OCI-LY7 (cell line): Measurements from ENCODE around the gene THRSP. TPM values are rescaled to one million over a fixed set of nuclear protein-coding genes. Genes with fewer than 3 reads are reported as not detected.

ENCODE experiments used
- BruUV-seq: library from RNA; stranded (reverse); fragments of 400-500 nt; replicated peaks from 2 replicates; lab custom pipeline; 2021; lab: Mats Ljungman, UMichigan
- CTCF ChIA-PET: fragments of 300-600 bp; sonication (Branson Sonifier 250); formaldehyde crosslinking; loops from one replicate; lab custom pipeline; 2022; ENCODE audit warnings: antibody characterized with exemption; ENCODE audit not compliant: unreplicated experiment; lab: Charles Lee
- POLR2A ChIA-PET: fragments of 300-600 bp; sonication (Branson Sonifier 250); formaldehyde crosslinking; loops from one replicate; lab custom pipeline; 2022; ENCODE audit warnings: antibody characterized with exemption; lab: Charles Lee
- DNase-seq: peaks from one replicate; pipeline ENCODE4 v3.0.0-alpha.2; 2015; ENCODE audit warnings: low spot score
- H2AFZ ChIP-seq: fragments of 200-600 bp; sonication (generic), shearing (Covaris generic); 2 replicates; pipeline ENCODE4 v1.6.1; 2014; ENCODE audit warnings: mild to moderate bottlenecking, antibody characterized with exemption, low read length, moderate library complexity
- H3K27ac ChIP-seq: fragments of 200-600 bp; sonication (generic); 2 replicates; pipeline ENCODE4 v1.5.1; 2014; ENCODE audit warnings: mixed run types, low read depth, mild to moderate bottlenecking, moderate library complexity, low read length, inconsistent platforms; ENCODE audit not compliant: poor library complexity, severe bottlenecking
- H3K36me3 ChIP-seq: fragments of 200-600 bp; sonication (generic); 2 replicates; pipeline ENCODE4 v1.6.1; 2014; ENCODE audit warnings: mild to moderate bottlenecking, antibody characterized with exemption, low read length, moderate library complexity, mixed read lengths; ENCODE audit not compliant: insufficient read depth
- H3K4me1 ChIP-seq: fragments of 200-600 bp; sonication (generic); 2 replicates; pipeline ENCODE4 v1.5.1; 2014; ENCODE audit warnings: mild to moderate bottlenecking, low read length; ENCODE audit not compliant: insufficient read depth, poor library complexity, severe bottlenecking
- H3K4me2 ChIP-seq: fragments of 200-600 bp; sonication (generic); 2 replicates; pipeline ENCODE4 v1.6.1; 2014; ENCODE audit warnings: mild to moderate bottlenecking, low read length
- H3K4me3 ChIP-seq: fragments of 200-600 bp; sonication (generic); 2 replicates; pipeline ENCODE4 v1.5.1; 2014; ENCODE audit warnings: mild to moderate bottlenecking, low read depth, low read length; ENCODE audit not compliant: poor library complexity, severe bottlenecking
- H3K79me2 ChIP-seq: fragments of 200-600 bp; sonication (generic); 2 replicates; pipeline ENCODE4 v1.6.1; 2016; ENCODE audit warnings: low read depth, mild to moderate bottlenecking, low read length, moderate library complexity, mixed read lengths; ENCODE audit not compliant: insufficient read depth
- H3K9me2 ChIP-seq: fragments of 200-600 bp; sonication (generic); 2 replicates; pipeline ENCODE4 v1.6.1; 2016; ENCODE audit warnings: mild to moderate bottlenecking, low read length, mixed read lengths; ENCODE audit not compliant: insufficient read depth
- H3K9me3 ChIP-seq: fragments of 200-600 bp; sonication (generic); 2 replicates; pipeline ENCODE4 v1.6.1; 2014; ENCODE audit warnings: mild to moderate bottlenecking, mixed run types, low read length, mixed read lengths
- H4K20me1 ChIP-seq: fragments of 200-600 bp; sonication (generic); 2 replicates; pipeline ENCODE4 v1.6.1; 2014; ENCODE audit warnings: mild to moderate bottlenecking, antibody characterized with exemption, low read length, moderate library complexity, mixed read lengths; ENCODE audit not compliant: insufficient read depth
- CTCF ChIP-seq: fragments of 200-600 bp; sonication (generic); conservative IDR thresholded peaks from 2 replicates; pipeline ENCODE4 v1.5.1; 2014; ENCODE audit warnings: mild to moderate bottlenecking, antibody characterized with exemption, low read length, moderate library complexity, mixed read lengths
- EZH2phosphoT487 ChIP-seq: fragments of 200-600 bp; sonication (generic); IDR thresholded peaks from 2 replicates; pipeline ENCODE4 v1.6.1; 2018; ENCODE audit warnings: low read depth, borderline replicate concordance, mild to moderate bottlenecking, mixed run types, antibody characterized with exemption, low read length, moderate library complexity, mixed read lengths
- intact Hi-C: fragments of 100-400 bp; cut with micrococcal nuclease; formaldehyde crosslinking; loops from one replicate; pipeline ENCODE4 v1.10.0; 2022; ENCODE audit not compliant: unreplicated experiment
- total RNA-seq, 2 experiments: library from RNA; depleted of rRNA in 1 of 2; stranded (reverse); fragments of >200 nt in 1 of 2; shearing (Covaris generic) in 1 of 2; gene quantifications; 2 replicates each; pipeline ENCODE4 v1.2.3, GENCODE V29; 2014 to 2022

The THRSP gene
- total RNA-seq, 2 experiments from 2014 or later, result not detected

- ChIA-PET CTCF (no interaction called here), POLR2A (interaction anchor here (0.7 to 0.9 kb wide), 4 partner anchors 9 to 104 kb away, joined by 3 to 7 read pairs (median 6); no protein-coding TSS in a partner anchor)
- no peak overlapping the region for H3K4me2 ChIP-seq
- H3K27ac ChIP-seq, result no peak overlapping the region
- H3K36me3 ChIP-seq, result no peaks in the 10 kb centered on the region
- no peaks in the 10 kb centered on the region for H3K9me2 ChIP-seq
- intact Hi-C loops, result no loop called here
- H3K4me1 ChIP-seq, result no peaks in the 10 kb centered on the region
- no peaks in the 10 kb centered on the region for H4K20me1 ChIP-seq
- TF ChIP-seq EZH2phosphoT487 (no peak), CTCF (no peak)
- no peak for DNase-seq
- H3K9me3 ChIP-seq, result no peaks in the 10 kb centered on the region
- H3K4me3 ChIP-seq, result no peak overlapping the region
- no peaks in the 10 kb centered on the region for H3K79me2 ChIP-seq
- no peak overlapping the region for H2AFZ ChIP-seq
- BruUV-seq, result no TSS peak
Measured at GRCh38 chr11:78030429-78031325, 33.0 kb upstream of the THRSP start.

DNA sequence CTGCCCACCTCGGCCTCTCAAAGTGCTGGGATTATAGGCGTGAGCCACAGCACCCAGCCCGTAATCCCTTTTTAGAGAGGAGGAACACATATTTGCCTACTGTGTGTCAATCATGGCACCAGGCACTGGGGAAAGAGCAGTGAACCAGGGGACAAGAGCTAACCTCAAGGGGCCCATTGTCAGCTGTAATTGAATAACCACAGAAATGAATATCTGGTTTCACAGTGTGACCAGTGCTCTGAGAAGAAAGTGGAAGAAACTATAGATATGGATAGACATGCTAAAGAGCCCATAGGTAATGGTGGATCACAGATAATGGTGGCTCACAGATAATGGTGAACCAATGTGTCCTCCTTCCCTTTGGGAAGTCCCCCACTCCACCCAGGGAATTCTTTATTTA, 32.0 kb upstream of the THRSP start:
- intact Hi-C loops, result no loop called here
- H3K4me2 ChIP-seq, result no peak overlapping the region
- BruUV-seq, result no TSS peak

More for the DNA sequence above, 32.0 kb upstream of the THRSP start:
- CTCF ChIA-PET, result no interaction called here
- Histone ChIP-seq H3K79me2 (no peaks in the 10 kb centered on the region), H2AFZ (no peak overlapping the region), H3K9me3 (no peaks in the 10 kb centered on the region), H3K4me3 (no peak overlapping the region), H3K27ac (no peak overlapping the region), H3K36me3 (no peaks in the 10 kb centered on the region), H3K9me2 (no peaks in the 10 kb centered on the region), H3K4me1 (no peaks in the 10 kb centered on the region), H4K20me1 (no peaks in the 10 kb centered on the region)
- no peak for DNase-seq
- TF ChIP-seq CTCF (no peak), EZH2phosphoT487 (no peak)
- POLR2A ChIA-PET, result interaction anchor here (0.9 to 1.2 kb wide), 3 partner anchors 8 to 51 kb away, joined by 3 to 7 read pairs (median 4); no protein-coding TSS in a partner anchor
